Ovary (tissue), 9 donors: ENCODE data around the gene BIRC6. TPM values are rescaled to one million over a fixed set of nuclear protein-coding genes. Genes with fewer than 3 reads are reported as not detected.

Experiments used
- DNase-seq, 5 donors: peaks; one replicate each; pipeline ENCODE4 v3.0.0-alpha.2; 2019 to 2020
- H3K27ac ChIP-seq, 2 donors: fragments of 200-600 bp; one replicate each; pipeline versions ENCODE4 v1.5.1 to v1.8.0; 2019 to 2022
- H3K27me3 ChIP-seq: fragments of 200-600 bp; one replicate; pipeline ENCODE4 v1.8.0; 2022
- H3K36me3 ChIP-seq: fragments of 200-600 bp; sonication (generic); one replicate; pipeline ENCODE4 v1.5.1; 2019
- H3K4me1 ChIP-seq: one replicate; pipeline ENCODE4 v1.8.1; 2013; ENCODE audit warnings: mild to moderate bottlenecking, moderate library complexity; ENCODE audit not compliant: insufficient read depth
- H3K4me3 ChIP-seq: fragments of 200-600 bp; sonication (generic); one replicate; pipeline ENCODE4 v1.5.1; 2017
- H3K9me3 ChIP-seq, 2 donors: fragments of 200-600 bp in 1 of 2; sonication (generic) in 1 of 2; one replicate each; pipeline versions ENCODE4 v1.5.1 to v1.8.1; 2013 to 2019; ENCODE audit warnings: mild to moderate bottlenecking in 1 of 2, moderate library complexity in 1 of 2
- EP300 ChIP-seq: sonication (generic); formaldehyde crosslinking; IDR thresholded peaks from one replicate; pipeline ENCODE4 v1.6.1; 2017; ENCODE audit warnings: antibody characterized with exemption
- POLR2A ChIP-seq: fragments of 450-650 bp; IDR thresholded peaks from one replicate; pipeline ENCODE4 v1.6.1; 2017; ENCODE audit warnings: antibody characterized with exemption, mild to moderate bottlenecking, moderate library complexity
- WGBS, 3 donors: extraction: QIAGEN DNeasy Blood & Tissue Kit in 1 of 3; methylation state at CpG; one replicate each; pipeline versions ENCODE4 v1.1.5 to v1.1.7; 2013 to 2017; 5-methylcytosine and 5-hydroxymethylcytosine counted together
- intact Hi-C, 4 donors: fragments of 100-400 bp; cut with DNase I; formaldehyde crosslinking; loops; one replicate each; pipeline versions ENCODE4 v1.11.0 to v1.15.1; 2022 to 2023
- polyA plus RNA-seq, 2 donors: library from polyadenylated mRNA; stranded (reverse); fragments of 200-250 nt in 1 of 2; fragments of 350-450 nt in 1 of 2; fragmentation: Illumina TruSeq in 1 of 2; extraction: RNeasy Lipid Tissue Mini Kit (QIAGEN cat#74804) in 1 of 2; gene quantifications; one replicate each; pipeline ENCODE4 v1.2.3, GENCODE V29; 2013 to 2014
- total RNA-seq, 7 donors: library from RNA; depleted of rRNA in 2 of 7; stranded (reverse); fragments of >200 nt in 2 of 7; fragmentation: NEBNext Ultra II Directional in 3 of 7; extraction: Animal tissue kit (Norgen Biotek cat#: 25700) in 3 of 7; gene quantifications; one replicate each; pipeline versions ENCODE4 v1.1.0 to v1.2.4, GENCODE V29; 2016 to 2023
- TF ChIP-seq, protein P1 (sequence below), 3 donors: fragments of 450-650 bp in 2 of 3; fragments of 200-600 bp in 1 of 3; IDR thresholded peaks; one replicate each; pipeline versions ENCODE4 v1.5.1 to v1.8.0; 2016 to 2022; ENCODE audit warnings: antibody characterized with exemption in 3 of 3, mild to moderate bottlenecking in 1 of 3
- donor health status: DM: no; HTN: no; CAD: no; lungs with moderate emphysema.
- donor health status: DM: no; HTN: no; CAD: no.
- donor health status: Bipolar disorder and iron deficiency.
- donor health status: DM: yes; HTN: yes; CAD: no.
- donor health status: DM: no; HTN: no; CAD: no.
- donor health status: DM: yes; HTN: yes; CAD: no.

Gene BIRC6
- total and polyA plus RNA-seq, 9 donors, result 24.0 to 125 (median 92.2) TPM

DNA sequence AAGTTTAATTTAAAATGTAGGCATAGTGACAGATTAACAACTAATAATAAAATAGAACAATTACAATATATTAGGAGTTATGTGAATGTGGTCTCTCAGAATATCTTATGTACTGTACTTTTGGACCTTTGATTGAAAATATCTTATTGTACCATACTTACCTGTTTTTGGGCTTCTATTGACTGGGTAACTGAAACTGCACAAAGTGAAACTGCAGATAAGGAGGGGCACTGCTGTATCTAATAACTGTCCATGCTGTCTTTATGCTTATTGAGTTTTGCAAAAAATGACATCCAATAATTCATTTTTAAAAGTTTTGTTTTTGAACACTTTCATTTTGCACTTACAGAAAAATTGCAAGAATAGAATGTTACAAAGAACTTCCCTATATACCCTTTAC lies 19.9 kb downstream of the BIRC6 start:
- no peak for DNase-seq
- Histone ChIP-seq H3K9me3 (no peaks in the 10 kb centered on the region), H3K36me3 (no peaks in the 10 kb centered on the region), H3K27me3 (no peaks in the 10 kb centered on the region), H3K4me1 (peaks cover 2% of the 10 kb centered on the region), H3K4me3 (no peak overlapping the region), H3K27ac (no peak overlapping the region)
- TF ChIP-seq EP300, result no peak
- TF ChIP-seq, protein P1, sequence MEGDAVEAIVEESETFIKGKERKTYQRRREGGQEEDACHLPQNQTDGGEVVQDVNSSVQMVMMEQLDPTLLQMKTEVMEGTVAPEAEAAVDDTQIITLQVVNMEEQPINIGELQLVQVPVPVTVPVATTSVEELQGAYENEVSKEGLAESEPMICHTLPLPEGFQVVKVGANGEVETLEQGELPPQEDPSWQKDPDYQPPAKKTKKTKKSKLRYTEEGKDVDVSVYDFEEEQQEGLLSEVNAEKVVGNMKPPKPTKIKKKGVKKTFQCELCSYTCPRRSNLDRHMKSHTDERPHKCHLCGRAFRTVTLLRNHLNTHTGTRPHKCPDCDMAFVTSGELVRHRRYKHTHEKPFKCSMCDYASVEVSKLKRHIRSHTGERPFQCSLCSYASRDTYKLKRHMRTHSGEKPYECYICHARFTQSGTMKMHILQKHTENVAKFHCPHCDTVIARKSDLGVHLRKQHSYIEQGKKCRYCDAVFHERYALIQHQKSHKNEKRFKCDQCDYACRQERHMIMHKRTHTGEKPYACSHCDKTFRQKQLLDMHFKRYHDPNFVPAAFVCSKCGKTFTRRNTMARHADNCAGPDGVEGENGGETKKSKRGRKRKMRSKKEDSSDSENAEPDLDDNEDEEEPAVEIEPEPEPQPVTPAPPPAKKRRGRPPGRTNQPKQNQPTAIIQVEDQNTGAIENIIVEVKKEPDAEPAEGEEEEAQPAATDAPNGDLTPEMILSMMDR (IDR thresholded peaks at IDR 0.05), result no peak
- intact Hi-C loops, result no loop called here

DNA sequence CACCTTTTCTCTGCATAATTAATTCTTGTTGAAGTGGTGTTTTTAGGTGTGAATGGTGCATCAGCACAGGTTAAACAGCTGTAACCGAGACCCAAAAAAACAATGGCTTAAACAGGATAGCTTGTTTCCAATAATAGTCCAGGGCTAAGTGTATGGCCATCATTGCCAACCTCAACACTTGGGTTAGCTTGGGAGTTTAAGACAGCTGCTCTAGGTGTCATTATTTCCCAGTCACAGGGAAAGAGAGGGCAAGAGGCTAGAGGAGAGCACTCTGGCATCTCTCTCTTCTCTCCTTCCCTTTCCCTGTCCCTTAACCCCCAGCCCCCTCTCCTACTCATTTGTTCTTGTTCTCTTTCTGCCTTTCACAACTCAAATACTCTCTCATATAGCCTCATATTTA lies 21.1 kb downstream of the BIRC6 start:
- WGBS, 3 donors, result 93 to 98% (median 93%) methylated on average over 1 of the region's 1 CpG
- DNase-seq, result no peak

DNA sequence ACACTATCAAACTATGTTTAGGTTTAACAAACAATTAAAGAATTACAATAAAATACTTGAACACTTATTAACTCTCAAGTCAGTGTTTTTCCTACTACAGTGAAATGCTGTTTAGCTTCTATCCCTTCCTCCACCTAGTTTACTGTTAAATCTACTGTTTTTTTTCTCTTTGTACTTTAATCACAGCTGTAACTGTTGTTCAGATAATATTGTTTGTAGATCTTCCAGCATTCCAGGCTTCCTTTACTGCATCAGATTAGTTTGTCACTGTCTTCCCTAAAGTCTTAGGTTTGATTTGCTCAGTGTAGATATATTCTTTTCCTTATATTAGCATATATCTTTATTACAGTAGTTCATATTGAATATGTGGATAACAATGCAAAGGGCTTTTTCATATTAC lies 22.5 kb downstream of the BIRC6 start:
- H3K9me3 ChIP-seq, result no peaks in the 10 kb centered on the region
- no peak overlapping the region for H3K27ac ChIP-seq
- intact Hi-C loops, result no loop called here
- H3K4me3 ChIP-seq, result no peak overlapping the region
- TF ChIP-seq POLR2A (no peak), EP300 (no peak)
- TF ChIP-seq, protein P1 (IDR thresholded peaks at IDR 0.05), result no peak
- DNase-seq, result no peak
- no peaks in the 10 kb centered on the region for H3K27me3 ChIP-seq
- H3K4me1 ChIP-seq, result peaks cover 2% of the 10 kb centered on the region
- no peaks in the 10 kb centered on the region for H3K36me3 ChIP-seq

More for the DNA sequence above, 21.1 kb downstream of the BIRC6 start:
- no peak for TF ChIP-seq POLR2A
- Histone ChIP-seq H3K4me3 (no peak overlapping the region), H3K27me3 (no peaks in the 10 kb centered on the region), H3K36me3 (no peaks in the 10 kb centered on the region), H3K4me1 (peaks cover 2% of the 10 kb centered on the region), H3K27ac (no peak overlapping the region), H3K9me3 (no peaks in the 10 kb centered on the region)
- intact Hi-C loops, result no loop called here

DNA sequence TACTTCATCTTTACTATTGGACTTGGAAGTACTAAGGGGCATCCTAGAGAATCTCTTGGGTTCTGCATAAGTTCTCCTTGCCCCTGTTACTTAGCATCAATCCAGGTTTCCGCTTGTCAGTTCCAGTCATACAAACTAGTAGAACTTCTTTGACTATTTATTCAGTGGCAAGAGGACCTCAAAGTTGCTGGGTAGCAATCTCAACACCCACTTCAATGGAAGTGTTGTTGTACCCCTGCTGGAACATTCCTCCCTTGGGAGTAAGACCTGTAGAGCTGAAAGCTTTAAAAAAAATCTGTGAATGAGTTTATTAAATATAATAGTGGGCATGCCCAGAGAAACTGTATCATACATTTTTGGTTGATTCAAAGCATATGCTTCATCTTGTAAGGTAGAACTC lies 27.0 kb downstream of the BIRC6 start:
- no peak overlapping the region for H3K4me3 ChIP-seq
- TF ChIP-seq EP300 (no peak), POLR2A (no peak)
- TF ChIP-seq, protein P1 (IDR thresholded peaks at IDR 0.05), result no peak
- no peaks in the 10 kb centered on the region for H3K27me3 ChIP-seq
- DNase-seq, result no peak
- H3K36me3 ChIP-seq, result no peaks in the 10 kb centered on the region
- H3K27ac ChIP-seq, result no peak overlapping the region
- peaks cover 1% of the 10 kb centered on the region for H3K4me1 ChIP-seq
- 100% methylated on average over 1 of the region's 1 CpG for WGBS, 3 donors
- intact Hi-C loops, result no loop called here
- no peaks in the 10 kb centered on the region for H3K9me3 ChIP-seq

DNA sequence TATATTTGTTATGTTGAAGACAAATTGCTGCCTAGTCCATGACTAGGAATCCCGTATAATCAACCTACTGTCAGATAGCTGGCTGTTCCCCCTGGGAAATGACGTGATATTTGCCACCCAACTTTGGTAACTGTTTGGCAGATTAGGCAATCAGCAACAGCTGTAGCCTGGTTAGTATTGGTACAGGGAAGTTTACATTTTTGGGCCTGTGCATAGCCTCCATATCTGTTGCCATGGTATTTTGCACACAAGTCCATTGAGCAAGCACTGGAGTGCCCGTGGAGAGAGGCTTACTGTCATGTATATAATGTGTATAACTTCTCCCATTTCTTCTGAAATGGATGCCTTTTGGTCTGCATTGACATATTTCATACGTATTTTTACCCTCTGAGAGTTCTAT lies 27.7 kb downstream of the BIRC6 start:
- Histone ChIP-seq H3K27me3 (no peaks in the 10 kb centered on the region), H3K4me3 (no peak overlapping the region), H3K4me1 (peaks cover 1% of the 10 kb centered on the region), H3K36me3 (no peaks in the 10 kb centered on the region), H3K9me3 (no peaks in the 10 kb centered on the region), H3K27ac (no peak overlapping the region)
- 89 to 96% (median 94%) methylated on average over 4 of the region's 4 CpGs for WGBS, 3 donors
- no peak for DNase-seq
- intact Hi-C loops, result no loop called here
- TF ChIP-seq, protein P1 (IDR thresholded peaks at IDR 0.05), result no peak
- TF ChIP-seq POLR2A (no peak), EP300 (no peak)
